ENCODE data around the gene DHX34.

DHX34 gene

GRCh38 chr19:47421844-47422395 is 72.8 kb downstream of the DHX34 start:
- Histone ChIP-seq H3K9me3 (ENCODE audit: insufficient read depth, low read length) (no peaks in the 10 kb centered on the region), H3K27me3 (ENCODE audit: low read depth, low read length) (peaks cover 58% of the 10 kb centered on the region), H3K4me2 (ENCODE audit: low read length) (no peak overlapping the region), H2AFZ (ENCODE audit: low read depth, low read length) (no peak overlapping the region), H3K4me3 (ENCODE audit: low read length) (no peak overlapping the region), H3K9ac (ENCODE audit: low read length) (no peak overlapping the region), H3K27ac (ENCODE audit: low read length) (no peak overlapping the region), H4K20me1 (ENCODE audit: insufficient read depth, low read length) (0 out of 2 replicates have a peak, but pooled peaks cover 4% of the 10 kb centered on the region), H3K4me1 (ENCODE audit: low read length) (no peaks in the 10 kb centered on the region), H3K79me2 (ENCODE audit: low read length) (no peaks in the 10 kb centered on the region), H3K36me3 (replicated peaks; ENCODE audit: low read depth, low read length) (no peaks in the 10 kb centered on the region)
- TF ChIP-seq CTCF (IDR thresholded peaks at IDR 0.05; ENCODE audit: low read depth, low read length) (no peak), EZH2phosphoT487 (IDR thresholded peaks at IDR 0.05; ENCODE audit: low read depth) (no peak)

GRCh38 chr19:47422417-47423163 is 73.5 kb downstream of the DHX34 start:
- no peaks in the 10 kb centered on the region for H3K36me3 ChIP-seq (replicated peaks; ENCODE audit: low read depth, low read length)
- no peak for TF ChIP-seq CTCF (IDR thresholded peaks at IDR 0.05; ENCODE audit: low read depth, low read length)
- no peak for TF ChIP-seq EZH2phosphoT487 (IDR thresholded peaks at IDR 0.05; ENCODE audit: low read depth)
- no peaks in the 10 kb centered on the region for H3K79me2 ChIP-seq (ENCODE audit: low read length)
- H3K4me1 ChIP-seq (ENCODE audit: low read length): peaks cover 3% of the 10 kb centered on the region
- H3K4me2 ChIP-seq (ENCODE audit: low read length): no peak overlapping the region
- H3K9ac ChIP-seq (ENCODE audit: low read length): no peak overlapping the region
- H3K9me3 ChIP-seq (ENCODE audit: insufficient read depth, low read length): no peaks in the 10 kb centered on the region
- peaks cover 52% of the 10 kb centered on the region for H3K27me3 ChIP-seq (ENCODE audit: low read depth, low read length)
- H3K4me3 ChIP-seq (ENCODE audit: low read length): no peak overlapping the region
- 0 out of 2 replicates have a peak, but pooled peaks cover 4% of the 10 kb centered on the region for H4K20me1 ChIP-seq (ENCODE audit: insufficient read depth, low read length)
- H2AFZ ChIP-seq (ENCODE audit: low read depth, low read length): no peak overlapping the region
- no peak overlapping the region for H3K27ac ChIP-seq (ENCODE audit: low read length)

GRCh38 chr19:47423203-47423882 is 74.2 kb downstream of the DHX34 start:
- Histone ChIP-seq H3K27ac (ENCODE audit: low read length) (no peak overlapping the region), H3K79me2 (ENCODE audit: low read length) (no peaks in the 10 kb centered on the region), H3K4me3 (ENCODE audit: low read length) (no peak overlapping the region), H3K36me3 (replicated peaks; ENCODE audit: low read depth, low read length) (no peaks in the 10 kb centered on the region), H4K20me1 (ENCODE audit: insufficient read depth, low read length) (no peaks in the 10 kb centered on the region), H2AFZ (ENCODE audit: low read depth, low read length) (no peak overlapping the region), H3K27me3 (ENCODE audit: low read depth, low read length) (peaks cover 44% of the 10 kb centered on the region), H3K9me3 (ENCODE audit: insufficient read depth, low read length) (no peaks in the 10 kb centered on the region), H3K4me2 (ENCODE audit: low read length) (no peak overlapping the region), H3K9ac (ENCODE audit: low read length) (no peak overlapping the region), H3K4me1 (ENCODE audit: low read length) (peaks cover 6% of the 10 kb centered on the region)
- no peak for TF ChIP-seq CTCF (IDR thresholded peaks at IDR 0.05; ENCODE audit: low read depth, low read length)
- no peak for TF ChIP-seq EZH2phosphoT487 (IDR thresholded peaks at IDR 0.05; ENCODE audit: low read depth)
